Measurements from ENCODE around the gene FDXR.

FDXR gene

GRCh38 chr17:74882517-74883240, 9.9 kb upstream of the FDXR start:
- TF ChIP-seq POLR2A (IDR thresholded peaks at IDR 0.05; ENCODE audit: low read length) (no peak), GATA1 (IDR thresholded peaks at IDR 0.05; ENCODE audit: low read depth, low read length) (no peak)
- DNase-seq = no peak

GRCh38 chr17:74881073-74881472, 8.3 kb upstream of the FDXR start:
- DNase-seq = no peak
- TF ChIP-seq GATA1 (IDR thresholded peaks at IDR 0.05; ENCODE audit: low read depth, low read length) (no peak), POLR2A (IDR thresholded peaks at IDR 0.05; ENCODE audit: low read length) (no peak)

- TF ChIP-seq POLR2A (IDR thresholded peaks at IDR 0.05; ENCODE audit: low read length) = no peak
- TF ChIP-seq GATA1 (IDR thresholded peaks at IDR 0.05; ENCODE audit: low read depth, low read length) = no peak
- no peak for DNase-seq
Observed at GRCh38 chr17:74879308-74879707, 6.5 kb upstream of the FDXR start.

GRCh38 chr17:74878658-74879057, 5.9 kb upstream of the FDXR start:
- no peak for TF ChIP-seq POLR2A (IDR thresholded peaks at IDR 0.05; ENCODE audit: low read length)
- no peak for TF ChIP-seq GATA1 (IDR thresholded peaks at IDR 0.05; ENCODE audit: low read depth, low read length)
- no peak for DNase-seq

GRCh38 chr17:74877592-74878548, 5.1 kb upstream of the FDXR start:
- TF ChIP-seq GATA1 (IDR thresholded peaks at IDR 0.05; ENCODE audit: low read depth, low read length) (no peak), POLR2A (IDR thresholded peaks at IDR 0.05; ENCODE audit: low read length) (no peak)
- DNase-seq = no peak

- peak; percentile 57 to 65 for DNase-seq
- TF ChIP-seq POLR2A (IDR thresholded peaks at IDR 0.05; ENCODE audit: low read length) (no peak), GATA1 (IDR thresholded peaks at IDR 0.05; ENCODE audit: low read depth, low read length) (no peak)
Observed at GRCh38 chr17:74875977-74876593, 3.3 kb upstream of the FDXR start.

- peak in 1 of 2 experiments; percentile 49 for DNase-seq
- TF ChIP-seq GATA1 (IDR thresholded peaks at IDR 0.05; ENCODE audit: low read depth, low read length) = no peak
Observed at GRCh38 chr17:74875155-74875976, 2.6 kb upstream of the FDXR start.

GRCh38 chr17:74874615-74875037, 1.8 kb upstream of the FDXR start:
- no peak for DNase-seq
- no peak for TF ChIP-seq POLR2A (IDR thresholded peaks at IDR 0.05; ENCODE audit: low read length)
- TF ChIP-seq GATA1 (IDR thresholded peaks at IDR 0.05; ENCODE audit: low read depth, low read length) = no peak

GRCh38 chr17:74873874-74874614, 1.2 kb upstream of the FDXR start:
- DNase-seq = peak; percentile 72 to 76
- TF ChIP-seq GATA1 (IDR thresholded peaks at IDR 0.05; ENCODE audit: low read depth, low read length) = no peak
- no peak for TF ChIP-seq POLR2A (IDR thresholded peaks at IDR 0.05; ENCODE audit: low read length)

- peak; percentile 98 for TF ChIP-seq POLR2A (IDR thresholded peaks at IDR 0.05; ENCODE audit: low read length)
- TF ChIP-seq GATA1 (IDR thresholded peaks at IDR 0.05; ENCODE audit: low read depth, low read length) = no peak
- peak; percentile 100 for DNase-seq
Observed at GRCh38 chr17:74873037-74873873, 461 bp upstream of the FDXR start.

GRCh38 chr17:74871356-74872076, 1.3 kb downstream of the FDXR start:
- no peak for DNase-seq
- TF ChIP-seq GATA1 (IDR thresholded peaks at IDR 0.05; ENCODE audit: low read depth, low read length) = no peak
- TF ChIP-seq POLR2A (IDR thresholded peaks at IDR 0.05; ENCODE audit: low read length) = no peak

All from erythroblast (primary cell).